Glutamatergic neuron (in vitro differentiated cells): ENCODE results near the gene ZNF91. TPM values are rescaled to one million over a fixed set of nuclear protein-coding genes. Genes with fewer than 3 reads are reported as not detected.

Experiments
- DNase-seq: peaks from one replicate; pipeline ENCODE4 v3.0.0; 2022
- H3K27ac Mint-ChIP-seq: one replicate; pipeline ENCODE4 v1.8.0; 2020; ENCODE audit warnings: mild to moderate bottlenecking, mixed read lengths, inconsistent platforms; ENCODE audit not compliant: unreplicated experiment
- H3K27me3 Mint-ChIP-seq: one replicate; pipeline ENCODE4 v1.8.0; 2020; ENCODE audit warnings: mild to moderate bottlenecking, moderate library complexity, mixed read lengths, inconsistent platforms; ENCODE audit not compliant: unreplicated experiment
- H3K36me3 Mint-ChIP-seq: one replicate; pipeline ENCODE4 v1.8.0; 2020; ENCODE audit warnings: mild to moderate bottlenecking, mixed read lengths, inconsistent platforms; ENCODE audit not compliant: unreplicated experiment
- H3K4me1 Mint-ChIP-seq: one replicate; pipeline ENCODE4 v1.8.0; 2020; ENCODE audit warnings: mild to moderate bottlenecking, low read depth, mixed read lengths, inconsistent platforms; ENCODE audit not compliant: unreplicated experiment
- H3K4me3 Mint-ChIP-seq: one replicate; pipeline ENCODE4 v1.8.0; 2020; ENCODE audit warnings: mild to moderate bottlenecking, mixed read lengths, inconsistent platforms; ENCODE audit not compliant: unreplicated experiment
- H3K9me3 Mint-ChIP-seq: one replicate; pipeline ENCODE4 v1.8.0; 2020; ENCODE audit warnings: mild to moderate bottlenecking, moderate library complexity, mixed read lengths, inconsistent platforms; ENCODE audit not compliant: unreplicated experiment
- CTCF ChIP-seq: fragments of 200-600 bp; sonication (generic); IDR thresholded peaks from one replicate; pipeline ENCODE4 v1.5.0; 2021; ENCODE audit not compliant: partially characterized antibody, unreplicated experiment
- total RNA-seq: library from RNA; stranded (reverse); fragmentation: NEBNext Ultra II Directional; extraction: Animal tissue kit (Norgen Biotek cat#: 25700); gene quantifications from one replicate; pipeline ENCODE4 v1.2.1, GENCODE V29; 2021; ENCODE audit not compliant: unreplicated experiment

The ZNF91 gene
- total RNA-seq, 1 donor from 2014 or later, result 160 TPM

GRCh38 chr19:23415034-23415433 is 19.8 kb upstream of the ZNF91 start:
- Mint-ChIP-seq H3K27me3 (peaks cover 7% of the 10 kb centered on the region), H3K4me3 (peak overlapping the region; percentile 95), H3K27ac (peak overlapping the region; percentile 91)

GRCh38 chr19:23410155-23410554 is 14.9 kb upstream of the ZNF91 start:
- Mint-ChIP-seq H3K27ac (no peak overlapping the region), H3K4me1 (peaks cover 7% of the 10 kb centered on the region), H3K36me3 (peaks cover 6% of the 10 kb centered on the region), H3K27me3 (peaks cover 7% of the 10 kb centered on the region), H3K9me3 (peaks cover 15% of the 10 kb centered on the region), H3K4me3 (no peak overlapping the region)
- no peak for TF ChIP-seq CTCF
- DNase-seq, result no peak

More at GRCh38 chr19:23415034-23415433, 19.8 kb upstream of the ZNF91 start:
- no peak for TF ChIP-seq CTCF
- no peak for DNase-seq
- Mint-ChIP-seq H3K36me3 (no peaks in the 10 kb centered on the region), H3K4me1 (peaks cover 2% of the 10 kb centered on the region), H3K9me3 (peaks cover 22% of the 10 kb centered on the region)

GRCh38 chr19:23409392-23410048 is 14.2 kb upstream of the ZNF91 start:
- H3K27ac Mint-ChIP-seq, result peak overlapping the region; percentile 66
- no peak overlapping the region for H3K4me3 Mint-ChIP-seq
- H3K27me3 Mint-ChIP-seq, result peaks cover 7% of the 10 kb centered on the region
- TF ChIP-seq CTCF, result no peak
- no peak for DNase-seq
- peaks cover 6% of the 10 kb centered on the region for H3K36me3 Mint-ChIP-seq
- H3K9me3 Mint-ChIP-seq, result peaks cover 12% of the 10 kb centered on the region
- peaks cover 7% of the 10 kb centered on the region for H3K4me1 Mint-ChIP-seq

- Mint-ChIP-seq H3K9me3 (peaks cover 8% of the 10 kb centered on the region), H3K27me3 (peaks cover 7% of the 10 kb centered on the region), H3K4me1 (peaks cover 5% of the 10 kb centered on the region), H3K36me3 (peaks cover 6% of the 10 kb centered on the region), H3K27ac (no peak overlapping the region), H3K4me3 (no peak overlapping the region)
- DNase-seq, result no peak
- no peak for TF ChIP-seq CTCF
Measured at GRCh38 chr19:23407616-23408133, 12.4 kb upstream of the ZNF91 start.

GRCh38 chr19:23406721-23407120 is 11.4 kb upstream of the ZNF91 start:
- peaks cover 13% of the 10 kb centered on the region for H3K36me3 Mint-ChIP-seq
- H3K4me3 Mint-ChIP-seq, result no peak overlapping the region
- H3K9me3 Mint-ChIP-seq, result peaks cover 8% of the 10 kb centered on the region

More at GRCh38 chr19:23406721-23407120, 11.4 kb upstream of the ZNF91 start:
- Mint-ChIP-seq H3K27ac (no peak overlapping the region), H3K4me1 (peaks cover 5% of the 10 kb centered on the region), H3K27me3 (peaks cover 11% of the 10 kb centered on the region)
- TF ChIP-seq CTCF, result no peak
- no peak for DNase-seq
